Lower lobe of right lung (tissue), 2 donors: ENCODE results near the gene C4B. TPM values are rescaled to one million over a fixed set of nuclear protein-coding genes. Genes with fewer than 3 reads are reported as not detected.

ENCODE experiments used
- ATAC-seq, 2 donors: fragments of 200-7000 bp; cut with Tn5 transposase; one replicate each; pipeline ENCODE4 v1.9.1; 2020 to 2022; ENCODE audit warnings: mild to moderate bottlenecking in 2 of 2, moderate library complexity in 2 of 2
- DNase-seq: peaks from one replicate; pipeline ENCODE4 v3.0.0-alpha.2; 2020
- H3K27ac ChIP-seq: fragments of 200-600 bp; one replicate; pipeline ENCODE4 v1.8.0; 2022
- H3K27me3 ChIP-seq: fragments of 200-600 bp; one replicate; pipeline ENCODE4 v1.8.0; 2022; ENCODE audit warnings: low read depth
- H3K36me3 ChIP-seq: fragments of 200-600 bp; one replicate; pipeline ENCODE4 v1.8.0; 2022; ENCODE audit warnings: mild to moderate bottlenecking
- H3K4me1 ChIP-seq: fragments of 200-600 bp; one replicate; pipeline ENCODE4 v1.8.0; 2022
- H3K4me3 ChIP-seq: fragments of 200-600 bp; one replicate; pipeline ENCODE4 v1.8.0; 2022; ENCODE audit warnings: mild to moderate bottlenecking
- H3K9me3 ChIP-seq: fragments of 200-600 bp; one replicate; pipeline ENCODE4 v1.8.0; 2022
- CTCF ChIP-seq: fragments of 200-600 bp; IDR thresholded peaks from one replicate; pipeline ENCODE4 v1.8.0; 2022; ENCODE audit warnings: antibody characterized with exemption, mild to moderate bottlenecking
- intact Hi-C: fragments of 100-400 bp; cut with DNase I; formaldehyde crosslinking; loops from one replicate; pipeline ENCODE4 v1.11.0; 2022
- total RNA-seq: library from RNA; stranded (reverse); fragmentation: NEBNext Ultra II Directional; extraction: Animal tissue kit (Norgen Biotek cat#: 25700); gene quantifications from one replicate; pipeline ENCODE4 v1.2.1, GENCODE V29; 2021
- donor health status: DM: no; HTN: yes; CAD: no; lungs with severe emphysema.

The C4B gene
- total RNA-seq, 1 donor from 2014 or later, result 162 TPM

DNA sequence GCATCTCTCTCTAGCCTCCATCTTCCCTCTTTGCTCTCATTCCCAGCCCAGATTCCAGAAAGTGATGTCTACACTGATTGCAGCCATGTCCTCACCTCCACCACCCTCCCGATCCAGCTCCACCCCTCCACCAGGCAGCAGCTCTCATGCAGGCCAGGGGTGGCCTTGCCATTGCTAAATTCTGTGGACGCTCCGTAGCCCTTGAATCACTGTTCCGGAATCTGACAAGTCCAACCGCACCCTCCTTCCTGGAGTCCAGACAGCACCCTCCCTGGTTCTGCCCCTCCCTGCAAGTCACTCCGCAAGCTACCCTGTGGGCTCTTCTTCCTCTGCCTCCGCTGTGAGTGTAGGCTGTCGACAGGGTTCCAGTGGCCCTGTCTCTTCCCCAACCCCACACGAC is 68.3 kb downstream of the C4B start:
- H3K4me1 ChIP-seq, result peaks cover 33% of the 10 kb centered on the region
- peaks cover 18% of the 10 kb centered on the region for H3K27me3 ChIP-seq
- H3K27ac ChIP-seq, result peak overlapping the region; percentile 13
- H3K36me3 ChIP-seq, result peaks cover 44% of the 10 kb centered on the region
- no peak for TF ChIP-seq CTCF
- intact Hi-C loops, result no loop called here
- ATAC-seq, result peak; percentile 7 to 11
- no peak for DNase-seq
- H3K4me3 ChIP-seq, result no peak overlapping the region
- H3K9me3 ChIP-seq, result no peaks in the 10 kb centered on the region

GRCh38 chr6:32083812-32084768 is 69.5 kb downstream of the C4B start:
- intact Hi-C loops, result no loop called here
- Histone ChIP-seq H3K4me3 (no peak overlapping the region), H3K36me3 (peaks cover 39% of the 10 kb centered on the region), H3K4me1 (peaks cover 42% of the 10 kb centered on the region), H3K27ac (no peak overlapping the region), H3K9me3 (no peaks in the 10 kb centered on the region), H3K27me3 (peaks cover 18% of the 10 kb centered on the region)
- TF ChIP-seq CTCF, result no peak
- ATAC-seq (no peak), DNase-seq (no peak)

DNA sequence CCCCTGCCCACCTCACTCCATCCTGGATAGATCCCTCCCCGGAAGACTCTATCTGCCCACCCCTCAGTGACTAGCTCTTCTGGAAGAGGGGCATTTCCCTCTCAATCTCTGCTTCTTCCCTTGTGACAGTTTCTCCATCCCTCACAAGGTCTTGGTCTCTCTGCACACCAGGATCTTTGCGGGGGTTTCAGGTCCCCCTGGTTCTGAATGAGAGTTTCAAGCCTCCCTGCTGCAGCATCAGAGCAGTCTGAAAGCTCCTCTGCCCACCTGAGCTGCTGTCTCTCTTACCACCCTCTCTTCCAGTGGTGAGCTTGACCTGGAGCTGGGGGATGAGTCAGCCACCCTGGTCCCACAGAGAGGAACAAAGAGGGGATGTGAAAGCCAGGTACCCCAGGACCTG is 70.2 kb downstream of the C4B start:
- Histone ChIP-seq H3K4me3 (no peak overlapping the region), H3K9me3 (no peaks in the 10 kb centered on the region), H3K36me3 (peaks cover 39% of the 10 kb centered on the region), H3K27me3 (peaks cover 18% of the 10 kb centered on the region), H3K27ac (no peak overlapping the region), H3K4me1 (peaks cover 42% of the 10 kb centered on the region)
- ATAC-seq (no peak), DNase-seq (no peak)
- intact Hi-C loops, result no loop called here
- TF ChIP-seq CTCF, result no peak

Other genes starting within 250 kb of the C4B start
- gene VWA7, start 237.5 kb upstream of the C4B start, total RNA-seq, result 4.2 TPM
- 44.1 TPM for gene VARS1, start 219.0 kb upstream of the C4B start, total RNA-seq
- gene LSM2, start 207.8 kb upstream of the C4B start, total RNA-seq, result 30.5 TPM
- 2.5 TPM for gene HSPA1L, start 199.5 kb upstream of the C4B start, total RNA-seq
- gene HSPA1A, start 199.3 kb upstream of the C4B start, total RNA-seq, result 230 TPM
- gene HSPA1B, start 187.1 kb upstream of the C4B start, total RNA-seq, result 122 TPM
- 70.5 TPM for gene NEU1, start 152.0 kb upstream of the C4B start, total RNA-seq
- 53.7 TPM for gene SLC44A4, start 135.8 kb upstream of the C4B start, total RNA-seq
- gene EHMT2, start 117.1 kb upstream of the C4B start, total RNA-seq, result 46.0 TPM
- gene ZBTB12, start 112.7 kb upstream of the C4B start, total RNA-seq, result 5.1 TPM
- 311 TPM for gene C2, start 87.1 kb upstream of the C4B start, total RNA-seq
- gene CFB, start 68.7 kb upstream of the C4B start, total RNA-seq, result 85.6 TPM
- gene NELFE, start 55.8 kb upstream of the C4B start, total RNA-seq, result 47.0 TPM
- gene SKIC2, start 55.6 kb upstream of the C4B start, total RNA-seq, result 64.2 TPM
- 16.5 TPM for gene DXO, start 42.7 kb upstream of the C4B start, total RNA-seq
- 175 TPM for gene C4A, start 32.7 kb upstream of the C4B start, total RNA-seq
- gene CYP21A2, start 23.6 kb downstream of the C4B start, total RNA-seq, result 1.1 TPM
- gene TNXB, start 94.5 kb downstream of the C4B start, total RNA-seq, result 120 TPM
- gene ATF6B, start 113.5 kb downstream of the C4B start, total RNA-seq, result 83.7 TPM
- gene FKBPL, start 115.5 kb downstream of the C4B start, total RNA-seq, result 5.8 TPM
- 1.2 TPM for gene PRRT1, start 137.1 kb downstream of the C4B start, total RNA-seq
- 13.7 TPM for gene PPT2, start 139.3 kb downstream of the C4B start, total RNA-seq
- 13.4 TPM for gene EGFL8, start 149.8 kb downstream of the C4B start, total RNA-seq
- gene AGPAT1, start 161.3 kb downstream of the C4B start, total RNA-seq, result 51.2 TPM
- 44.9 TPM for gene RNF5, start 163.6 kb downstream of the C4B start, total RNA-seq
- 882 TPM for gene AGER, start 169.5 kb downstream of the C4B start, total RNA-seq
- 89.2 TPM for gene PBX2, start 175.4 kb downstream of the C4B start, total RNA-seq
- gene GPSM3, start 177.8 kb downstream of the C4B start, total RNA-seq, result 76.2 TPM
- 63.6 TPM for gene NOTCH4, start 209.3 kb downstream of the C4B start, total RNA-seq